ENCODE results near the gene TESK1.

GRCh38 chr9:35639631-35640030 lies 34.6 kb downstream of the TESK1 start:
- TF ChIP-seq, protein P1, sequence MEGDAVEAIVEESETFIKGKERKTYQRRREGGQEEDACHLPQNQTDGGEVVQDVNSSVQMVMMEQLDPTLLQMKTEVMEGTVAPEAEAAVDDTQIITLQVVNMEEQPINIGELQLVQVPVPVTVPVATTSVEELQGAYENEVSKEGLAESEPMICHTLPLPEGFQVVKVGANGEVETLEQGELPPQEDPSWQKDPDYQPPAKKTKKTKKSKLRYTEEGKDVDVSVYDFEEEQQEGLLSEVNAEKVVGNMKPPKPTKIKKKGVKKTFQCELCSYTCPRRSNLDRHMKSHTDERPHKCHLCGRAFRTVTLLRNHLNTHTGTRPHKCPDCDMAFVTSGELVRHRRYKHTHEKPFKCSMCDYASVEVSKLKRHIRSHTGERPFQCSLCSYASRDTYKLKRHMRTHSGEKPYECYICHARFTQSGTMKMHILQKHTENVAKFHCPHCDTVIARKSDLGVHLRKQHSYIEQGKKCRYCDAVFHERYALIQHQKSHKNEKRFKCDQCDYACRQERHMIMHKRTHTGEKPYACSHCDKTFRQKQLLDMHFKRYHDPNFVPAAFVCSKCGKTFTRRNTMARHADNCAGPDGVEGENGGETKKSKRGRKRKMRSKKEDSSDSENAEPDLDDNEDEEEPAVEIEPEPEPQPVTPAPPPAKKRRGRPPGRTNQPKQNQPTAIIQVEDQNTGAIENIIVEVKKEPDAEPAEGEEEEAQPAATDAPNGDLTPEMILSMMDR (conservative IDR thresholded peaks at IDR 0.05; ENCODE audit: low read depth in 2 of 2) = no peak
- no peak for TF ChIP-seq EZH2phosphoT487 (IDR thresholded peaks at IDR 0.05; ENCODE audit: unreplicated experiment)
